ENCODE measurements around the gene BBIP1.

GRCh38 chr10:110898391-110898790 lies 20.6 kb downstream of the BBIP1 start:
- no peak for TF ChIP-seq ZNF274 (IDR thresholded peaks at IDR 0.05; ENCODE audit: low read depth, low read length)
- TF ChIP-seq SUZ12 (IDR thresholded peaks at IDR 0.05; ENCODE audit: extremely low read depth, insufficient read depth, insufficient read length) = no peak
- no peak for TF ChIP-seq YY1 (IDR thresholded peaks at IDR 0.05; ENCODE audit: insufficient read depth, insufficient read length)

Measured in NT2/D1 (cell line).